NB4 (cell line): ENCODE results near the gene KRTAP3-1.

Source experiments
- MYC ChIP-seq: IDR thresholded peaks from 2 replicates; pipeline ENCODE4 v1.6.1; 2011; ENCODE audit warnings: low read depth, low read length
- POLR2A ChIP-seq: IDR thresholded peaks from 2 replicates; pipeline ENCODE4 v1.6.1; 2011; ENCODE audit warnings: mild to moderate bottlenecking; ENCODE audit not compliant: insufficient read length; ENCODE audit errors: extremely low read depth
- TF ChIP-seq, protein P1 (sequence below): IDR thresholded peaks from one replicate; pipeline ENCODE4 v1.5.1; 2012; ENCODE audit warnings: low read depth, low read length
- TF ChIP-seq, protein P2 (sequence below): IDR thresholded peaks from 2 replicates; pipeline ENCODE4 v1.6.1; 2011; ENCODE audit warnings: low read depth, low read length

DNA sequence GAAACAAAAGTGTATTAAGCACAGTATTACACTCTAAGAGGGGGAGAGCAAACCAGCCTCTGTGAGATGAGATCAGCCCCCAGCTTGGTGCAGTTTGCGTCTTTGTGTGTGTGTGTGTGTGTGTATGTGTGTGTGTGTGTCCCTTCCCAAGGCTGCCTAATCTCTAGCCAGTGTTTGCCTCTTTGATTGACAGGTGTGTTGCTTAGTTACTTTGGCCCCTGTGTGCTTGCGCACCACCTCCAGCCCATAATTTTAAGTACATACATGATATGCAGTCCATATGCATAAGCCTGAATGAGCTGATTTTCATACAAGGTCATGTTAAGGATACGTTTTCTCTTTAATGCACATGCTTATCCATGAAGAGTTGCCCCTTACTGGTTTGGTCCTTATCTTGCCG lies 7.1 kb downstream of the KRTAP3-1 start:
- TF ChIP-seq, protein P1, sequence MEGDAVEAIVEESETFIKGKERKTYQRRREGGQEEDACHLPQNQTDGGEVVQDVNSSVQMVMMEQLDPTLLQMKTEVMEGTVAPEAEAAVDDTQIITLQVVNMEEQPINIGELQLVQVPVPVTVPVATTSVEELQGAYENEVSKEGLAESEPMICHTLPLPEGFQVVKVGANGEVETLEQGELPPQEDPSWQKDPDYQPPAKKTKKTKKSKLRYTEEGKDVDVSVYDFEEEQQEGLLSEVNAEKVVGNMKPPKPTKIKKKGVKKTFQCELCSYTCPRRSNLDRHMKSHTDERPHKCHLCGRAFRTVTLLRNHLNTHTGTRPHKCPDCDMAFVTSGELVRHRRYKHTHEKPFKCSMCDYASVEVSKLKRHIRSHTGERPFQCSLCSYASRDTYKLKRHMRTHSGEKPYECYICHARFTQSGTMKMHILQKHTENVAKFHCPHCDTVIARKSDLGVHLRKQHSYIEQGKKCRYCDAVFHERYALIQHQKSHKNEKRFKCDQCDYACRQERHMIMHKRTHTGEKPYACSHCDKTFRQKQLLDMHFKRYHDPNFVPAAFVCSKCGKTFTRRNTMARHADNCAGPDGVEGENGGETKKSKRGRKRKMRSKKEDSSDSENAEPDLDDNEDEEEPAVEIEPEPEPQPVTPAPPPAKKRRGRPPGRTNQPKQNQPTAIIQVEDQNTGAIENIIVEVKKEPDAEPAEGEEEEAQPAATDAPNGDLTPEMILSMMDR: no peak
- TF ChIP-seq POLR2A: no peak
- no peak for TF ChIP-seq MYC
- TF ChIP-seq, protein P2, sequence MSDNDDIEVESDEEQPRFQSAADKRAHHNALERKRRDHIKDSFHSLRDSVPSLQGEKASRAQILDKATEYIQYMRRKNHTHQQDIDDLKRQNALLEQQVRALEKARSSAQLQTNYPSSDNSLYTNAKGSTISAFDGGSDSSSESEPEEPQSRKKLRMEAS: no peak
